ENCODE results near the gene C11orf58.

The C11orf58 gene

GRCh38 chr11:16788141-16789062, 50.0 kb downstream of the C11orf58 start:
- peak; percentile 91 for FAIRE-seq

GRCh38 chr11:16789063-16789420, 50.6 kb downstream of the C11orf58 start:
- DNase-seq (ENCODE audit: insufficient read length) (no peak), FAIRE-seq (no peak)
- TF ChIP-seq POLR2A (IDR thresholded peaks at IDR 0.05; ENCODE audit: low read depth, low read length) (no peak), TAF1 (IDR thresholded peaks at IDR 0.05; ENCODE audit: borderline replicate concordance, low read depth, low read length) (no peak), POLR2AphosphoS5 (IDR thresholded peaks at IDR 0.05; ENCODE audit: low read depth, low read length) (no peak)

More at GRCh38 chr11:16788141-16789062, 50.0 kb downstream of the C11orf58 start:
- no peak for TF ChIP-seq POLR2AphosphoS5 (IDR thresholded peaks at IDR 0.05; ENCODE audit: low read depth, low read length)
- no peak for TF ChIP-seq POLR2A (IDR thresholded peaks at IDR 0.05; ENCODE audit: low read depth, low read length)
- TF ChIP-seq TAF1 (IDR thresholded peaks at IDR 0.05; ENCODE audit: borderline replicate concordance, low read depth, low read length), result no peak
- DNase-seq (ENCODE audit: insufficient read length), result peak; percentile 64

- no peak for FAIRE-seq
- TF ChIP-seq POLR2A (IDR thresholded peaks at IDR 0.05; ENCODE audit: low read depth, low read length), result no peak
- no peak for TF ChIP-seq TAF1 (IDR thresholded peaks at IDR 0.05; ENCODE audit: borderline replicate concordance, low read depth, low read length)
- TF ChIP-seq POLR2AphosphoS5 (IDR thresholded peaks at IDR 0.05; ENCODE audit: low read depth, low read length), result no peak
- DNase-seq (ENCODE audit: insufficient read length), result no peak
Measured at GRCh38 chr11:16789560-16790485, 51.4 kb downstream of the C11orf58 start.

- DNase-seq (ENCODE audit: insufficient read length) (no peak), FAIRE-seq (no peak)
- TF ChIP-seq POLR2A (IDR thresholded peaks at IDR 0.05; ENCODE audit: low read depth, low read length), result no peak
Measured at GRCh38 chr11:16790486-16791190, 52.2 kb downstream of the C11orf58 start.

- peak; percentile 33 for FAIRE-seq
- TF ChIP-seq POLR2A (IDR thresholded peaks at IDR 0.05; ENCODE audit: low read depth, low read length), result no peak
- TF ChIP-seq TAF1 (IDR thresholded peaks at IDR 0.05; ENCODE audit: borderline replicate concordance, low read depth, low read length), result no peak
- no peak for TF ChIP-seq POLR2AphosphoS5 (IDR thresholded peaks at IDR 0.05; ENCODE audit: low read depth, low read length)
- no peak for DNase-seq (ENCODE audit: insufficient read length)
Measured at GRCh38 chr11:16791191-16791961, 52.9 kb downstream of the C11orf58 start.

- FAIRE-seq (no peak), DNase-seq (ENCODE audit: insufficient read length) (no peak)
- TF ChIP-seq POLR2AphosphoS5 (IDR thresholded peaks at IDR 0.05; ENCODE audit: low read depth, low read length) (no peak), POLR2A (IDR thresholded peaks at IDR 0.05; ENCODE audit: low read depth, low read length) (no peak), TAF1 (IDR thresholded peaks at IDR 0.05; ENCODE audit: borderline replicate concordance, low read depth, low read length) (no peak)
Measured at GRCh38 chr11:16792426-16792825, 54.0 kb downstream of the C11orf58 start.

GRCh38 chr11:16793009-16793408, 54.6 kb downstream of the C11orf58 start:
- FAIRE-seq, result no peak
- no peak for DNase-seq (ENCODE audit: insufficient read length)
- no peak for TF ChIP-seq POLR2AphosphoS5 (IDR thresholded peaks at IDR 0.05; ENCODE audit: low read depth, low read length)
- no peak for TF ChIP-seq TAF1 (IDR thresholded peaks at IDR 0.05; ENCODE audit: borderline replicate concordance, low read depth, low read length)
- no peak for TF ChIP-seq POLR2A (IDR thresholded peaks at IDR 0.05; ENCODE audit: low read depth, low read length)

- TF ChIP-seq POLR2A (IDR thresholded peaks at IDR 0.05; ENCODE audit: low read depth, low read length), result no peak
- TF ChIP-seq POLR2AphosphoS5 (IDR thresholded peaks at IDR 0.05; ENCODE audit: low read depth, low read length), result no peak
- no peak for TF ChIP-seq TAF1 (IDR thresholded peaks at IDR 0.05; ENCODE audit: borderline replicate concordance, low read depth, low read length)
- DNase-seq (ENCODE audit: insufficient read length) (no peak), FAIRE-seq (no peak)
Measured at GRCh38 chr11:16793511-16793910, 55.1 kb downstream of the C11orf58 start.

GRCh38 chr11:16794047-16794818, 55.8 kb downstream of the C11orf58 start:
- TF ChIP-seq POLR2A (IDR thresholded peaks at IDR 0.05; ENCODE audit: low read depth, low read length) (no peak), TAF1 (IDR thresholded peaks at IDR 0.05; ENCODE audit: borderline replicate concordance, low read depth, low read length) (no peak), POLR2AphosphoS5 (IDR thresholded peaks at IDR 0.05; ENCODE audit: low read depth, low read length) (no peak)

GRCh38 chr11:16795146-16795545, 56.7 kb downstream of the C11orf58 start:
- FAIRE-seq, result no peak
- no peak for DNase-seq (ENCODE audit: insufficient read length)
- no peak for TF ChIP-seq POLR2AphosphoS5 (IDR thresholded peaks at IDR 0.05; ENCODE audit: low read depth, low read length)

More at GRCh38 chr11:16794047-16794818, 55.8 kb downstream of the C11orf58 start:
- FAIRE-seq (no peak), DNase-seq (ENCODE audit: insufficient read length) (no peak)
